Embryonic facial prominence (tissue), 1 donor: ENCODE measurements around the gene NTMT1.

Experiments
- DNase-seq: peaks from one replicate; pipeline ENCODE4 v3.0.0-alpha.2; 2016; ENCODE audit errors: extremely low spot score

The NTMT1 gene

GRCh38 chr9:129677456-129677855 is 51.5 kb downstream of the NTMT1 start:
- no peak for DNase-seq

- DNase-seq, result no peak
Observed at GRCh38 chr9:129678844-129679243, 52.9 kb downstream of the NTMT1 start.

- DNase-seq, result no peak
Observed at GRCh38 chr9:129679537-129679936, 53.6 kb downstream of the NTMT1 start.

GRCh38 chr9:129681924-129682323 is 56.0 kb downstream of the NTMT1 start:
- no peak for DNase-seq

GRCh38 chr9:129682381-129682780 is 56.4 kb downstream of the NTMT1 start:
- DNase-seq, result no peak

GRCh38 chr9:129685220-129685932 is 59.4 kb downstream of the NTMT1 start:
- DNase-seq, result no peak
